ENCODE results near the gene PLA2G4D.
"Not testable (repeated sequence)": the region's sequence is repeated elsewhere in the genome, so short reads cannot be mapped to it uniquely, and the experiment has no call there.

The PLA2G4D gene

GRCh38 chr15:42123546-42123945 is 29.2 kb upstream of the PLA2G4D start:
- DNase-seq, result no peak

DNA sequence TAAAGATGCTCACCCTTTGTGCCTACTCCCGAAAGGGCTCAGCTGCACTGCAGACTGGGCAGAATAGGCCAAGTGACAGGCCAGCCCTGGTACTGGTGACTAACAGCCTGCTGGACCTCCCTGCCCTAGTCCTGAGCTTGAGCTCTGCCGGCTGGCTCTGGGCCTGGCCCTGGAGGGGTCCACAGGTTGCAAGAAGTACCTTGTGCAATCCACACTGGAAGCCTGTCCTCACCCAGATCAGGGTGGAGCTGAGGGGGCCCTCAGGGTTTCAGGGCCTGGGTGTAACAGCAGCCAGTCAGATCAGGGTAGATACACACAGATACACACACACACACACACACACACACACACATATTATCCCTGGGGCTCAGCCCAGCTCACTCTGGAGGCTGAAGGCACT is 27.3 kb upstream of the PLA2G4D start:
- DNase-seq, result no peak

DNA sequence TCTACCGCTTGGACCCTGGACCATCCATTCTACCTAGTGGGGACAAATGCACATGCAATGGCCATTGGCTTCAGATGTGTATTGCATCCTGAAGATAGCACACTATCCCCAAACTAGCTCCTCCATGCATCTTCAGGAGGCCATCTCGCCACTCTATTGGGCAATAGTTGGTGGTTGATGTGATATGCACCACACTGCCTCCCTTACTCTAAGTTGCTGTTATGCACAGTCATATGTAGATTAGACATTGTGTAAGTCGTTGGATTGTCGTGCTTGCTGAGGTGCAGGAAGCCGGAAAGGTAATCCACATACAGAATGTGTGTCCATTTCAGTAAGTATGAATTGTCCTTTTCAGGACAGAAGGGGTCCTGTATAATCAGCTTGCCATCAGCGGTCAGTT is 26.7 kb upstream of the PLA2G4D start:
- no peak for DNase-seq

- no peak for DNase-seq
These were observed 25.9 kb upstream of the PLA2G4D start for GRCh38 chr15:42120285-42120684.

- DNase-seq, result no peak
These were observed 25.0 kb upstream of the PLA2G4D start for GRCh38 chr15:42119446-42119760.

- no peak for DNase-seq
These were observed 24.5 kb upstream of the PLA2G4D start for GRCh38 chr15:42118650-42119445.

- DNase-seq, result no peak
These were observed 17.6 kb upstream of the PLA2G4D start for GRCh38 chr15:42111924-42112323.

DNA sequence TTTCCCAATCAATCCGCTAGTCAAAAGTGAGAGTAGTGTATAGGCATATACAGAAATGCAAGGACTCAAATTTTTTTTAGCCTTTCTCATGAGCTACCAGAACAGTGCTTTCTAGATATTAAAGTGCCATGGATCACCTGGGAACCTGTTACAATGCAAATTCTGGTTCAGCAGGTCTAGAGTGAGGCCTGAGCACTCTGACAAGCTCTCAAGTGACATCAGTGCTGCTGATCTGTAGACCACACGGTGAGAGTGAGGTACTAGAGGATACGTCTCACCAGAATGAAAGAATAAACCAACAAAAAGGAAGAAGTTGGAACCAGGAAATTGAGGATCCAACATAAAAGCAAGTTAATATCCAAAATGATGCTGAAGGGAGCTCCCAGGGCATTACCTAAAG is 16.0 kb upstream of the PLA2G4D start:
- DNase-seq, result no peak

- DNase-seq, result no peak
These were observed 14.4 kb upstream of the PLA2G4D start for GRCh38 chr15:42108806-42109205.

DNA sequence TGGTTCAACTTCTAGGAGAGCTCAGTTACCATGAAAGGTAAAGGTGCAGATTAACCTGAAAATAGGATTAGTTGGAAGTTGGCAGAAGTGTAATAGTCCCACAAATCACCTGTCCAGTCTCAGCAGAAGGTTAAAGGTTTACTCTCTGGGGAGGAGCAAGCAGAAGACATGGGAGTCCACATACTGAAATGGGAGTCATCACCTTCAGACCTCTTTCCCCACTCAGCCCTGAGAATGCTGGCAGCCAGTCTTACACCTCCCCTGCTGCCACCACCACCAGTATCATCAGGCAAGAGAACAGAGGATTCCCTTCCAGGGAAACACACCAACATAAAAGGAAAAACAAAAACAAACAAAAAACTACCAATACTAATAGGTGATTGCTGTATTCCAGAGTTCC is 13.8 kb upstream of the PLA2G4D start:
- DNase-seq, result no peak

GRCh38 chr15:42107473-42107872 is 13.1 kb upstream of the PLA2G4D start:
- DNase-seq, result no peak

- no peak for DNase-seq
These were observed 11.9 kb upstream of the PLA2G4D start for GRCh38 chr15:42106288-42106687.

- DNase-seq, result no peak
These were observed 9.9 kb upstream of the PLA2G4D start for GRCh38 chr15:42104095-42104891.

DNA sequence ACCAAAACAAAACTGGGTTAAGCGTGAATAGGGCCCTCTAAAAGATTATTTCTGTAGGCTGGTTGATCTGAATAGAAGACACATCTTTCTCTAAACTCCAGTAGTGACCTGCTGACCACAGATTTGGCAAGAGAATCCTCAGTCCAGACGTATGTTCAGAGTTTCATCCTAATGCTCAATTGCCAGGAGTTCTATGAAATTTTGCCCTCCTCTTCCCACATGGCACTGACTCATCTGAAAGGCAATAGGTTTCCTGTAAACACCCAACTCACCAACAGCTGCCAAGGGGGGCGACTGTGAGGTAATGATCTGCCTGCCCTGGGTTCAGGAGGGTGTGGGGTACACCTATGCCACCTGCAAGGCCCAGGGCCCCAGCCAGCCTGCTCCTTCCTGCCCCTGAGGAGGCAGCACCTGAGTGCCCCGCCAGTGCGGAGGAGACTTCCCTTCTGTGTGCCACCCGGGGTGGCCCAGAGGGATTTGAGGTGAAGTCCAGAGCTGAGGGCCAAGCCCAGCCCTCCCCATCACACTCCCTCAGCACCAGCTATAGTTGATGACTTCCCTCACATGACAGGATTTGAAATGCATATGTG is 8.4 kb upstream of the PLA2G4D start:
- DNase-seq, result no peak

DNA sequence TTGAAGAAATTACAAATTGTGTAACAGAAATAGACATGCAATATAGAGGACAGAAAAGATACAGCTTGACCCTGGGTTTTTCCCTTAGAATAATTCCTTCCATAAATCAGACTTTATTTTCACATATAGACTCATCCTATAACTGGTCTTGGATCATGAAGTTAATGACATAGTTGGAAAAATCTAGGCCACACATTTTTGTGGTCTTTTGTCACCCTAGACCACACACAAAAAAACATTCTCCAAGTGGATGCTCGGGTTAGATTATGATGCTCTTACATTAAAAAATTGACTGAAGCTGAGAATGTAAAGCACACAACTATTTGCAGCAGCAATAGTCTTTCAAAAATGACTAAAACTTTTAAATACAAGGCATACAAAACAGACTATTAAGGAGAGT is 7.5 kb upstream of the PLA2G4D start:
- DNase-seq, result no peak

DNA sequence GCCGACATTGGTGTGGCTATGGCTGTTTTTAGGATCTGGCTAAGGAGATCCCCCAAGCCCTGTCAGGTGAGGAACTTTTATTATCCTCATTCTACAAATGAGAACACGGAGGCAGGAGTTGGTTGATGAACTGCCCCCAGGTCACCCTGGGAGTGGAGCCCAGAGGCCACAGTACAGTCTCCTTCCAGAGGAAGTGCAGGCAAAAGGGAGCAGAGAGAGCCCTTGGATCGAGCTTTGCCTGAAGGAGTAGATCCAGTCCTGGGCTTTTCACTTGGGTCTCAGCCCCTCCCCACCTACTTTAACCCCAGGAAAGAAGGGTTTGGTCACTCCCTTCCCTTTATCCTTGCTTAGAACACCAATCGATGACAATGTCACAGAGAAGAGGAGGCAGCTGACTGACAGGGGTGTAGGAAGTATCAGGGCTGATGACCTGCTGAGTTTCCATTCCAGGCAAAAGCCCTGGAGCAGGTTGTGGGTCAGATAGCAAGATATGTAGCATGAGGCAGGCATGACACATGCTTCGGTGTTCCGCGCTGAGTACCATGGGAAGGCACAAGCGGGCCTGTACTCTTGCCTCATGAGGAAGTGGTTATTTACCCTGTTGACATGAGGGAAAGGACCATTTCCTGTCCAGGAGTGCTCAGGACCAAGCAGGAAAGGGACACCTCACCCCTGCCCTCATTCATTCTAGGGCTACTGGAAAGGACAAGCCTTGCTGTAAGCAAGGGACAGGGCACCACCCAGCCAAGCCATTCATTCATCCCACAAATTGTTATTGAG is 5.8 kb upstream of the PLA2G4D start:
- no peak for DNase-seq

GRCh38 chr15:42097018-42097417 is 2.7 kb upstream of the PLA2G4D start:
- no peak for DNase-seq

DNA sequence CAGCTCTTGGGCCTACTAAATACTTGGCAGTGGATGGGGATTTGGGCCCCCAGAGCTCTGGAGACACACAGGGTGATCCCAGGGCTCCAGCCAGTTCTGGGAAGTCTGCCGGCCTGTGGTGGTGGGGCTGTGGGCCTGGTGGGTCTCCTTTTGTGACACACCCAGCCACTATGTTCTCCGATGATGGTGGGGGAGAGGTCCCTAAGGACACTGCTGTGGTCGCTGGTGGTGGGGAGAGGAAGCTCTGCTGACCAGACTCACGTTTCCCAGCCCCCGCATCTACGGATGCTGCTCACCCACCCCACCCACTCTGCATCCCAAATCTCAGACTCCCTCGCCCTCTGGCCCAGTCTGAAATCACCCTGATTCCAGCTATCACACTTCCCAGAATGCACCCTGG is 396 bp downstream of the PLA2G4D start:
- DNase-seq, result no peak

- DNase-seq, result no peak
These were observed 1.7 kb downstream of the PLA2G4D start for GRCh38 chr15:42092398-42093318.

- not testable (repeated sequence) for DNase-seq
These were observed 2.5 kb downstream of the PLA2G4D start for GRCh38 chr15:42091753-42092397.

GRCh38 chr15:42090781-42091180 is 3.6 kb downstream of the PLA2G4D start:
- no peak for DNase-seq

DNA sequence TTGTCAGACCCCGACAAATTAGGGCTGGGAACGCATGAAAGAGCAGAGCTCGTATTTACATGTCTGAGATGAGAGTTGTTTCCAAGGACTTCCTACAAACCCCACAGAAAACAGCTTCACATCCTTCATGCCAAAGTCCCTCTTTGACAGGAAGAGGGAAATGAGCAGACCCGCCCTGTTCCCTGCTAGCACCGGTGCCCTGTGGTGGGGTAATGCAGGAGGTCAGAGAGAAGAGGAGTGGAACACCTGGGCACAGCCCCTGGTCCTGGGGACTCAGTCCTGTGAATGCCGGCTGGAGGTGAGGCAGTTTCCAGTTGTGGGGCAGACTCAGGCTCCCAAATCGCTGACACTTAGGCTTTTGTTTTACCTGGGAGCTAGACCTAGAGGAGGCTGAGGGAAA is 4.0 kb downstream of the PLA2G4D start:
- no peak for DNase-seq

All from activated CD4-positive, alpha-beta T cell treated with anti-CD3 and anti-CD28 coated beads for 1 hour (primary cell).